Breast epithelium (tissue), 4 donors: ENCODE data around the gene RHOT1. TPM values are rescaled to one million over a fixed set of nuclear protein-coding genes. Genes with fewer than 3 reads are reported as not detected.

Experiments
- DNase-seq, 2 donors: peaks; one replicate each; pipeline ENCODE4 v3.0.0-alpha.2; 2019; ENCODE audit warnings: low spot score in 2 of 2
- H3K27ac ChIP-seq, 2 donors: fragments of 200-600 bp; sonication (generic) in 1 of 2; one replicate each; pipeline ENCODE4 v1.5.1; 2016 to 2019; ENCODE audit warnings: mild to moderate bottlenecking in 1 of 2
- H3K27me3 ChIP-seq, 2 donors: fragments of 200-600 bp; sonication (generic) in 1 of 2; one replicate each; pipeline versions ENCODE4 v1.5.1 to v1.6.0; 2017 to 2019; ENCODE audit warnings: control low read depth in 1 of 2, mild to moderate bottlenecking in 1 of 2
- H3K36me3 ChIP-seq: fragments of 200-600 bp; one replicate; pipeline ENCODE4 v1.5.1; 2019
- H3K4me1 ChIP-seq, 2 donors: fragments of 200-600 bp; sonication (generic); one replicate each; pipeline ENCODE4 v1.5.1; 2016 to 2019; ENCODE audit warnings: control low read depth in 1 of 2
- H3K4me3 ChIP-seq, 3 donors: fragments of 200-600 bp; sonication (generic); 1 replicate in 2 of 3; 2 replicates in 1 of 3; pipeline ENCODE4 v1.5.1; 2016 to 2019; ENCODE audit warnings: mild to moderate bottlenecking in 3 of 3, moderate library complexity in 2 of 3
- H3K9me3 ChIP-seq, 2 donors: fragments of 200-600 bp; sonication (generic) in 1 of 2; one replicate each; pipeline ENCODE4 v1.5.1; 2016 to 2019; ENCODE audit warnings: control low read depth in 1 of 2
- POLR2A ChIP-seq: fragments of 450-650 bp; IDR thresholded peaks from one replicate; pipeline ENCODE4 v1.6.1; 2016; ENCODE audit warnings: antibody characterized with exemption, mild to moderate bottlenecking, moderate library complexity
- POLR2AphosphoS5 ChIP-seq, 3 donors: sonication (generic); formaldehyde crosslinking; IDR thresholded peaks; one replicate each; pipeline ENCODE4 v1.6.1; 2017; ENCODE audit warnings: antibody characterized with exemption in 3 of 3
- intact Hi-C: fragments of 100-400 bp; cut with DNase I; formaldehyde crosslinking; loops from one replicate; pipeline ENCODE4 v1.15.1; 2023; ENCODE audit warnings: low total_unique reads
- total RNA-seq, 3 donors: library from RNA; depleted of rRNA; stranded (reverse); fragments of >200 nt; gene quantifications; one replicate each; pipeline ENCODE4 v1.1.0, GENCODE V29; 2016
- TF ChIP-seq, protein P1 (sequence below), 3 donors: fragments of 450-650 bp; IDR thresholded peaks; one replicate each; pipeline ENCODE4 v1.5.1; 2016 to 2017; ENCODE audit warnings: antibody characterized with exemption in 3 of 3, mild to moderate bottlenecking in 3 of 3, moderate library complexity in 3 of 3

RHOT1 gene
- total RNA-seq, 3 donors from 2014 or later, result 62.9 to 74.6 (median 72.0) TPM

GRCh38 chr17:32271844-32272243, 129.5 kb downstream of the RHOT1 start:
- H3K4me1 ChIP-seq, result peaks cover under 1 to 9% of the 10 kb centered on the region in 2 donors
- no peak overlapping the region for H3K4me3 ChIP-seq
- TF ChIP-seq, protein P1, sequence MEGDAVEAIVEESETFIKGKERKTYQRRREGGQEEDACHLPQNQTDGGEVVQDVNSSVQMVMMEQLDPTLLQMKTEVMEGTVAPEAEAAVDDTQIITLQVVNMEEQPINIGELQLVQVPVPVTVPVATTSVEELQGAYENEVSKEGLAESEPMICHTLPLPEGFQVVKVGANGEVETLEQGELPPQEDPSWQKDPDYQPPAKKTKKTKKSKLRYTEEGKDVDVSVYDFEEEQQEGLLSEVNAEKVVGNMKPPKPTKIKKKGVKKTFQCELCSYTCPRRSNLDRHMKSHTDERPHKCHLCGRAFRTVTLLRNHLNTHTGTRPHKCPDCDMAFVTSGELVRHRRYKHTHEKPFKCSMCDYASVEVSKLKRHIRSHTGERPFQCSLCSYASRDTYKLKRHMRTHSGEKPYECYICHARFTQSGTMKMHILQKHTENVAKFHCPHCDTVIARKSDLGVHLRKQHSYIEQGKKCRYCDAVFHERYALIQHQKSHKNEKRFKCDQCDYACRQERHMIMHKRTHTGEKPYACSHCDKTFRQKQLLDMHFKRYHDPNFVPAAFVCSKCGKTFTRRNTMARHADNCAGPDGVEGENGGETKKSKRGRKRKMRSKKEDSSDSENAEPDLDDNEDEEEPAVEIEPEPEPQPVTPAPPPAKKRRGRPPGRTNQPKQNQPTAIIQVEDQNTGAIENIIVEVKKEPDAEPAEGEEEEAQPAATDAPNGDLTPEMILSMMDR (IDR thresholded peaks at IDR 0.05), result no peak
- TF ChIP-seq POLR2A, result no peak
- no peak for TF ChIP-seq POLR2AphosphoS5 (IDR thresholded peaks at IDR 0.05)
- no peak overlapping the region for H3K27ac ChIP-seq
- intact Hi-C loops, result no loop called here
- H3K36me3 ChIP-seq, result no peaks in the 10 kb centered on the region
- no peaks in the 10 kb centered on the region for H3K27me3 ChIP-seq
- DNase-seq, result no peak
- H3K9me3 ChIP-seq, result no peaks in the 10 kb centered on the region

DNA sequence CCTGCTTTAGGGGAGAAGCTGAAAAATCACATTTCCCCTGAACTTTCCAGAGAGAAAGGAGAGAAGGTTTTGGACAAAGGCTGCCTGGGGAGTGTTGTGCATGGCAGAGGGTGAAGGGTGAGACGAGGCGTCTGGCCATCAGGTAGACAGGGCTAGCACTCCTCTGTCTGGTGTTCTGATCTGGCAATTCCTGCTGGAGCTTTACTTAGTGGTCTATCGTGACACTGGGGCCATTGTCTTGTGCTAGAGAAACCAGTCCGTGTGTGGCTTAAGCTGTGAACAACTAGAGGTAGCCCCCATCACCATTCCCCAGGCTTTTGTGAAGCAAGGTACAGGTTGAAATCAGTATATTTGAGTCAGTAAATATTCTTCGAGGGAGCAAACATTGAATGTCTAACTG, 131.8 kb downstream of the RHOT1 start:
- intact Hi-C loops, result no loop called here
- H3K27me3 ChIP-seq, result no peaks in the 10 kb centered on the region
- H3K9me3 ChIP-seq, result no peaks in the 10 kb centered on the region
- H3K36me3 ChIP-seq, result no peaks in the 10 kb centered on the region
- no peak overlapping the region for H3K4me3 ChIP-seq
- no peak for DNase-seq
- H3K27ac ChIP-seq, result no peak overlapping the region
- TF ChIP-seq, protein P1 (IDR thresholded peaks at IDR 0.05), result no peak
- TF ChIP-seq POLR2AphosphoS5 (IDR thresholded peaks at IDR 0.05) (no peak), POLR2A (no peak)
- no peaks in the 10 kb centered on the region for H3K4me1 ChIP-seq

DNA sequence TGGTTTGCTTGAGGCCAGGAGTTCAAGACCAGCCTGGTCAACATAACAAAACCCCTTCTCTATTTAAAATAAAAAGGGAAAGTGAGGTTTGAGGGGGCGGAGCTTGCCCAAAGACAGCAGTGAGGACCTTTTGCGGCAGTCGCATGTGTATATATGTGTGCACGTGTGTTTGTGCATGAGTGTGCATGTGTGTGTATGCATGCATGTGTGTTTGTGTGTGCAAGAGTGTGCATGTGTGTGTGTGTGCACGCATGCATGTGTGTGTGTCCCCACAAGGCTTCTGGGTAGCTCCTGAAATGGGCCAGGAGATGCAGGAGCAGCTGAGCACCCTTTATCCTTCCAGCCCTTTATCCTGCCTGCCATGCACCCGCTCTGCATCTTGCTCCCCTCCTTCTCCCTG, 132.3 kb downstream of the RHOT1 start:
- Histone ChIP-seq H3K36me3 (no peaks in the 10 kb centered on the region), H3K27me3 (no peaks in the 10 kb centered on the region), H3K4me1 (no peaks in the 10 kb centered on the region), H3K27ac (no peak overlapping the region), H3K4me3 (no peak overlapping the region), H3K9me3 (no peaks in the 10 kb centered on the region)
- intact Hi-C loops, result no loop called here
- TF ChIP-seq, protein P1 (IDR thresholded peaks at IDR 0.05), result no peak
- TF ChIP-seq POLR2AphosphoS5 (IDR thresholded peaks at IDR 0.05), result no peak
- TF ChIP-seq POLR2A, result no peak
- DNase-seq, result no peak

Other genes with a start within 250 kb of the RHOT1 start
- gene UTP6, start 240.8 kb upstream of the RHOT1 start, total RNA-seq, result 10 to 100 TPM; 29.4 to 45.2 (median 37.4) TPM
- 10 to 100 TPM; 17.9 to 25.9 (median 21.0) TPM for gene SUZ12, start 205.5 kb upstream of the RHOT1 start, total RNA-seq
- 10 to 100 TPM; 11.2 to 33.8 (median 21.0) TPM for gene LRRC37B, start 135.1 kb upstream of the RHOT1 start, total RNA-seq
- 1 to 10 TPM in 1 of 3 donors, under 1 TPM in 2; 0.16 to 2.0 (median 0.73) TPM for gene RHBDL3, start 123.3 kb downstream of the RHOT1 start, total RNA-seq
- gene C17orf75, start 199.7 kb downstream of the RHOT1 start, total RNA-seq, result 10 to 100 TPM; 11.5 to 16.5 (median 14.7) TPM
- gene ZNF207, start 207.7 kb downstream of the RHOT1 start, total RNA-seq, result 100 to 1,000 TPM; 145 to 238 (median 172) TPM